ENCODE data around the gene LTA4H.

The LTA4H gene

DNA sequence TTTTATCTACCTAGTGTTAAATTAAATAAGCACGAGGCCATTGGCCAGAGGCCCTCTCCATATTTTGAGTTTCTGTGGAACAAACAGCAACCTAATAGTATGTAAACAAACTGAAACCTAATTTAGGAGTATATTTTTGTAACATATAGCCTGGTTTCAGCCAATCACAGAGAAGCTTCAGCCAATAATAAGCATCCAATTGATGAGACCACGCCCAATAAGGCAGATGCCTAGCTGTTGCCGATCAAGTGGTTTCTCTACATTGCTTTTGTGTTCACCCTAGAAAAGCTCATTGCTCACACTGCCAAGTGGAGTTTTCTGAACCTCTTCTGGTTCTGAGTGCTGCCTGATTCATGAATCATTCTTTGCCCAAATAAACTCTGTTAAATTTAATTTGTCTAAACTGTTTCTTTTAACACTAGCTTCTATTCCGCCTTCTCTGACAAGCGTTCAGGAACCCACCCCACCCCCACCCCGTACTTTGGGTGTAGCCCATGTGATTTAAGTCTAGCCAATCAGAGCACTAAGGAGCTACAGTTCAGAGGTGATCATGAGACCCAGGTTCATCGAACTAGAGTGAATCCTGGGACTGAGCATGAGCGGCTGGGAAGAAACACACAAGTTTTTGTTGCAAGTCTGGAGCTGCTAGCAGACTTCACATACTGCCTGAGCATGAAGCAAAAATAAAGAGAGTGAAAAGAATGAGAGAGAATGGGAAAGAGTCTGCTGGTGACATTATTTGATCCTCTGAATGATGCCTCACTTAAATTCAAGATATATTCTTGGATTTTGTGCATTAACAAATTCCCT is 21.5 kb upstream of the LTA4H start:
- TF ChIP-seq, protein P1, sequence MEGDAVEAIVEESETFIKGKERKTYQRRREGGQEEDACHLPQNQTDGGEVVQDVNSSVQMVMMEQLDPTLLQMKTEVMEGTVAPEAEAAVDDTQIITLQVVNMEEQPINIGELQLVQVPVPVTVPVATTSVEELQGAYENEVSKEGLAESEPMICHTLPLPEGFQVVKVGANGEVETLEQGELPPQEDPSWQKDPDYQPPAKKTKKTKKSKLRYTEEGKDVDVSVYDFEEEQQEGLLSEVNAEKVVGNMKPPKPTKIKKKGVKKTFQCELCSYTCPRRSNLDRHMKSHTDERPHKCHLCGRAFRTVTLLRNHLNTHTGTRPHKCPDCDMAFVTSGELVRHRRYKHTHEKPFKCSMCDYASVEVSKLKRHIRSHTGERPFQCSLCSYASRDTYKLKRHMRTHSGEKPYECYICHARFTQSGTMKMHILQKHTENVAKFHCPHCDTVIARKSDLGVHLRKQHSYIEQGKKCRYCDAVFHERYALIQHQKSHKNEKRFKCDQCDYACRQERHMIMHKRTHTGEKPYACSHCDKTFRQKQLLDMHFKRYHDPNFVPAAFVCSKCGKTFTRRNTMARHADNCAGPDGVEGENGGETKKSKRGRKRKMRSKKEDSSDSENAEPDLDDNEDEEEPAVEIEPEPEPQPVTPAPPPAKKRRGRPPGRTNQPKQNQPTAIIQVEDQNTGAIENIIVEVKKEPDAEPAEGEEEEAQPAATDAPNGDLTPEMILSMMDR (conservative IDR thresholded peaks at IDR 0.05): no peak

DNA sequence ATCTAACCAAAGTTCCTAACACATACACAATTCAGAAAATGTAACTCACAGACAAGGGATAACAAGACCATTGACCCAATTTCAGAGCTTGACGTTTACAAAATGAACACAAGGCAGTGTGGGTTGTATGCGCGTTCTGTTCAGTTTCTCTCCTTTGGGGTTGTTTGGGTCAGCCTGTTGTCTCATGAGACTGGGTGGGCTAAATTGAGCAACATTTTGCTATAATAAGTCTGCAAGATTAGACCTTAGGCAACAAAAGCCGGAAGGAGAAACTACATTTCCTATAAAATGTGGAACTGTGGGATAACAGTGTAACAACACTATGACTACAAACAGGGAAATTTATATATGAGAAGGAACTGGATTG is 18.8 kb upstream of the LTA4H start:
- H3K27ac ChIP-seq: no peak overlapping the region
- TF ChIP-seq, protein P1 (conservative IDR thresholded peaks at IDR 0.05): no peak

More for the DNA sequence above, 21.5 kb upstream of the LTA4H start:
- no peak overlapping the region for H3K27ac ChIP-seq

DNA sequence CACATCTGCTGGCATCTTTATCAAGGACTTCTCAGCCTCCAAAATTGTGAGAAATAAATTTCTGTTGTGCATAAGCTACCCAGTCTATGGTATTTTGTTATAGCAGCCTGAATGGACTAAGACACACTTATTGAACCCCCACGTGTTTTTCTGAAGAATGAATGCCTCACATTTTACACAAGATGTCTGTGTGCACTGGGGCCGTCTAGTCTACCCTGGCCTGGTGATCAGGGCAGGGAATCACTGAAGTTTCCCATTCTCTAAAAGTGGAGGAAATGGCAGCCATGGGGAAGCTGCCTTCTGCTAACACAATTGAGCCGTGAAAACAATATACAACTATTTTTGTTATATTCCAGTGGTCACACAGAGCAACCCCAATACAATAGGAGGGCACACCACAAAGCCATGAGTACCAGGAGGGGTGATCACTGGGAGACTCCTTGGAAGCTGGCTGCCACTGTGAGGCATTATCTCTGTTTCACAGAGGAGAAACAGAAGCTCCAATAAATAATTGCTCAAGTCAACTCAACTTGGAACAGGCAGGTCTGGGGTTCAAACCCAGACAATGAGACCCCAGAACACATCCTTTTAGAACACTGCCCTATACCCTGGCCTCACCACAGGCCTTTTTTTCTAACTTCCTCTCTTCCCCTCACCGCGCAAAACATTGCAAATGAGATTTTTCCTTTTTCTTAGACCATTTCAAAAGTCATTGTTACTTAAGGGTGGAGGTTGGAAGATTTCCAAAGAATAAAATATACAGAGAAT is 18.3 kb upstream of the LTA4H start:
- TF ChIP-seq, protein P1 (conservative IDR thresholded peaks at IDR 0.05): no peak
- no peak overlapping the region for H3K27ac ChIP-seq

DNA sequence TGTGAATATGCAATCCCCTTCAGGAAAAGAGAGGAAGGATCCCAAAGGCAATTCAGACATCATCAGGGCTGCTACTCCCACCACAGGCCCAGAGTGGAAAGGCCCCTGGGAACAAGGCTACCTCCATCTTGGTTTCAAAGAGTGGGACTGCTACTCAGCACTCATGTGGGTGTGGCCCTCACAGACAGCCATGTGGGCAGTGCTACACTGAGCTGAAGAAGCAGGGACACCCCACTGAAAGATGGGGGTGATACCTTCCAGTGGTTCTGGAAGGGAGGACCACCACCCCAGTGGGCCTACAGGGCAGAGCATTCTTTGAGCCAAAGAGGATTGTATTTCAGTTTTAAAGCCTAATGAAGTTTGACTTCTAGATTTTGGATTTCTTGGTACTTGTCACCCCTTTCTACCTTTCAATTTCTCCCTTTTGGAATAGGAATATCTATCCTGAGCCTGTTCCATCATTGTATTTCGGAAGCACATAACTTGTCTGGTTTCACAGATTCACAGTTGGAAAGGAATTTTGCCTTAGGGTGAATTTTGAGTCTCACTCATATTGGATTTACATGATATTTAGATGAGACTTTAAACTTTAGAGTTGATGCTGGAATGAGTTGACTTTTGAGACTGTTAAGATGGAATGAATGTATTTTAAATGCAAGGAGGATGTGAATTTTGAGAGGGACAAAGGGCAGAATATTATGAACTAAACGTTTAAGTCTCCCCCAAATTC is 16.5 kb upstream of the LTA4H start:
- TF ChIP-seq, protein P1 (conservative IDR thresholded peaks at IDR 0.05): no peak
- no peak overlapping the region for H3K27ac ChIP-seq

DNA sequence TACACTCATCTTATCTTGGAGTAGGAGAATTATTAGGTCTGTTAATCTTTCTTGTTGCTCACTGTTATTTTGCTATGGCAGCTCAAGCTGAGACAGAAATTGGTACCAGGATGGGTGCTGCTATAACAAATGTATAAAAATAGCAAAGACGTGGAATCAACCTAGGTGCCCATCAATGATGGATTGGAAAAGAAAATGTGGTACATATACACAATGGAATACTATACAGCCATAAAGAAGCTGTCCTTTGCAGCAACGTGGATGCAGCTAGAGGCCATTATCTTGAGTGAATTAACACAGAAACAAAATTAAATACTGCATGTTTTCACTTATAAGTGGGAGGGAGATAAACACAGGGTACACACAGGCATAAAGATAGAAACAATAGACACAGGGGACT is 14.8 kb upstream of the LTA4H start:
- H3K27ac ChIP-seq: no peak overlapping the region; the same call in 1 of the 2 replicates
- TF ChIP-seq, protein P1 (conservative IDR thresholded peaks at IDR 0.05): no peak

DNA sequence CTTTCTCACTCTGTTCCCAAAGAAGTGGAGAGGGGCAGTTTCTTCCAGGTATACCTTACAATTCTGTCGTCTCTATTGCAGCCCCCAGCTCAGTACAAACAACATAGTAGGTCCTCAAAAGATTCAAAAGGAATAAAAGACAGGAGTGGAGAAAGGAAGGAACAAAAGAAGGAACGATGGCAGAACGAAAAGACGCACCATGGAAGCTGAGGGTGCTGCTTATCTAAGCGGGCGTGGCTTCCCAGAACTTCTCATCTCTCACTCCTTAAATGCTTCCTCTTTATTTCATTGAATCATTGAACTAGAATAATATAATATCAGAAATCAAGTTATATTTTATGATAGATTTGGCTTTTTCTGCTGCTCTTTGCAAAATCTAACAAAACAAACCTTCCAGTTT is 13.7 kb upstream of the LTA4H start:
- H3K27ac ChIP-seq: peak overlapping the region; percentile 94
- TF ChIP-seq, protein P1 (conservative IDR thresholded peaks at IDR 0.05): no peak
